ENCODE measurements around the gene GTF2H3.

GRCh38 chr12:123645380-123645779 lies 11.8 kb downstream of the GTF2H3 start:
- TF ChIP-seq CTCF (IDR thresholded peaks at IDR 0.05) (no peak), POLR2A (IDR thresholded peaks at IDR 0.05) (no peak)

All from testis (tissue), 2 donors.